HL-60 (cell line): ENCODE results near the gene FHAD1.

Source experiments
- CTCF ChIP-seq: IDR thresholded peaks from one replicate; pipeline ENCODE4 v1.5.1; 2011; ENCODE audit warnings: low read length, control low read depth, inconsistent platforms; ENCODE audit not compliant: insufficient read depth
- GABPA ChIP-seq: IDR thresholded peaks from 2 replicates; pipeline ENCODE4 v1.6.1; 2012; ENCODE audit warnings: low read depth
- POLR2AphosphoS5 ChIP-seq: IDR thresholded peaks from 2 replicates; pipeline ENCODE4 v1.6.1; 2012; ENCODE audit warnings: low read depth
- REST ChIP-seq: IDR thresholded peaks from 2 replicates; pipeline ENCODE4 v1.6.1; 2012; ENCODE audit warnings: low read depth; ENCODE audit not compliant: insufficient replicate concordance

GRCh38 chr1:15212216-15212953, 34.6 kb upstream of the FHAD1 start:
- no peak for TF ChIP-seq POLR2AphosphoS5
- no peak for TF ChIP-seq CTCF
- no peak for TF ChIP-seq GABPA
- no peak for TF ChIP-seq REST
